ENCODE measurements around the gene INKA1.

DNA sequence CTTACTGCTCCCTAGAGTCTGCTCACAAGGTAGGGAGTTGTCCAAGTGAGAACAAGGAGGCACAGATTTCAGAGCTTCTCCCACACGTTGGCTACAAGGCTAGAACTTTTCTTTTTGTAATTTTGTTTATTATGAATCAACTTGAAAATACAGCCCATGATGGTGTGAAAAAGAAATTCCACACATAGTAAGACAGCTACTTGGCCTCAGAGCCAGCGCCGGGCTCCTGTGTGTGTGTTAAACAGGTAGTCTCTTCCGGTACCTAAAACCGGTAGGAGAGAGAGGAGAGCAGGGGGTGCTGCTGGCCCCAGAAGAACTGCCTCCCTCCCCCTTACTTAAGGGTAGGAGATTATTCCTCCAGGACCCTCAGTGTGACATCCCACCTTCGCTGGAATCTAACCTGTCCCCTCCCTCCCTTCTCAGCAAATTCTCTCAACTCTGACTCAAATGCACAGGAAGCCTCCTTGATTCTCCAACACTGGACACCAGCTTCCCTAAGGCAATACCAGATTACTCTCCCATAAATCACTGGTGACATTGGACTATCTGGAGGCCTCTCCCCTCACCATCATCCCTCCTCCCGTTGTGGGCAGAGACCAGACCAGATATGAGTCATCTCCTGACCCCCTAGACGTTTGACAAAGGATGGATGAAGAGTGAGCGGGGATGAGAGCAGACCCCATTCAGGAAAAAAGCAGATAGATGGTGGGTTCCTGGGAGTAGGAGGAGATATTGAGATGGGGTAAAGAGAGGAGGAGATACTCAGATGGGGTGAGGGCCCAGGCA, 12.2 kb upstream of the INKA1 start:
- TF ChIP-seq CTCF (IDR thresholded peaks at IDR 0.05): no peak
- no peak for TF ChIP-seq POLR2A (IDR thresholded peaks at IDR 0.05)

All from tibial nerve (tissue), 3 donors.